ENCODE results near the gene KCNQ1. TPM values are rescaled to one million over a fixed set of nuclear protein-coding genes. Genes with fewer than 3 reads are reported as not detected.

Gene KCNQ1
- total RNA-seq, 1 experiment from 2014 or later, result 2.3 TPM

- Histone ChIP-seq H3K23me2 (ENCODE audit: insufficient read length, low read depth, low read length, poor library complexity, severe bottlenecking) (no peaks in the 10 kb centered on the region), H3K4me1 (ENCODE audit: insufficient read depth, low read length) (no peaks in the 10 kb centered on the region), H4K5ac (ENCODE audit: insufficient read length, low read depth, low read length) (no peak overlapping the region), H2AFZ (ENCODE audit: low read length) (no peak overlapping the region), H2BK5ac (ENCODE audit: insufficient read length, low read length) (no peak overlapping the region), H4K91ac (ENCODE audit: insufficient read length, low read depth, low read length) (no peak overlapping the region), H3K4ac (ENCODE audit: low read depth, low read length) (no peak overlapping the region), H3K27ac (ENCODE audit: insufficient read length, low read depth, low read length) (no peak overlapping the region), H2BK15ac (ENCODE audit: low read depth, low read length) (no peak overlapping the region), H3K14ac (ENCODE audit: insufficient read depth, low read length) (no peak overlapping the region; the same call in 1 of the 2 replicates), H3K27me3 (ENCODE audit: insufficient read depth, low read length) (no peaks in the 10 kb centered on the region), H2BK12ac (ENCODE audit: insufficient read length, low read depth, low read length) (no peak overlapping the region), H3T11ph (ENCODE audit: low read length) (no peak overlapping the region), H3K18ac (ENCODE audit: insufficient read length, low read depth, low read length) (no peak overlapping the region), H3K4me2 (ENCODE audit: insufficient read depth, insufficient read length, low read length) (no peak overlapping the region), H3K79me1 (ENCODE audit: insufficient read depth, low read depth, low read length, poor library complexity, severe bottlenecking) (no peaks in the 10 kb centered on the region), H3K56ac (ENCODE audit: insufficient read length, low read depth, low read length) (no peak overlapping the region), H3K23ac (ENCODE audit: insufficient read length, low read depth, low read length) (no peak overlapping the region), H2AK5ac (ENCODE audit: insufficient read length, low read length) (no peak overlapping the region), H4K20me1 (ENCODE audit: control insufficient read depth, insufficient read depth, insufficient read length) (no peaks in the 10 kb centered on the region), H3K79me2 (ENCODE audit: insufficient read depth, low read length) (no peaks in the 10 kb centered on the region), H2BK20ac (ENCODE audit: low read depth, low read length, poor library complexity, severe bottlenecking) (no peak overlapping the region), H3K9ac (ENCODE audit: extremely low read depth, insufficient read length, low read length) (no peak overlapping the region), H3K9me3 (ENCODE audit: control insufficient read depth, low read depth, low read length) (no peaks in the 10 kb centered on the region), H4K8ac (replicated peaks; ENCODE audit: insufficient read length, low read depth, low read length) (no peak overlapping the region), H2BK120ac (ENCODE audit: low read depth, low read length, poor library complexity, severe bottlenecking) (no peak overlapping the region)
- no peak for TF ChIP-seq CTCF (conservative IDR thresholded peaks at IDR 0.05)
- Mint-ChIP-seq H3K27me3 (ENCODE audit: low read depth) (peaks cover 15% of the 10 kb centered on the region), H3K9me3 (no peaks in the 10 kb centered on the region; a peak in 1 of 5 replicates), H3K36me3 (ENCODE audit: insufficient read depth in 1 of 3, low read depth in 3 of 3) (no peaks in the 10 kb centered on the region), H3K27ac (no peak overlapping the region), H3K4me1 (no peaks in the 10 kb centered on the region; a peak in 1 of 4 replicates), H3K4me3 (no peak overlapping the region)
- DNase-seq, result no peak
- WGBS (ENCODE audit: extremely low coverage, insufficient read length, low lambda C conversion rate), result no CpG with 5 or more reads among the region's 14 CpGs
Measured at GRCh38 chr11:2422461-2423156, 22.2 kb upstream of the KCNQ1 start.

Data from H9 (cell line).